ENCODE results near the gene ZFPM1.

- TF ChIP-seq CTCF (IDR thresholded peaks at IDR 0.05; ENCODE audit: low read depth, low read length, missing input control) (no peak), FOXA1 (IDR thresholded peaks at IDR 0.05) (no peak), YY1 (IDR thresholded peaks at IDR 0.05) (no peak), MAX (IDR thresholded peaks at IDR 0.05) (no peak), HNF4A (conservative IDR thresholded peaks at IDR 0.05) (no peak)
These were observed 35.2 kb upstream of the ZFPM1 start for GRCh38 chr16:88417684-88418476.

All from liver (tissue), 3 donors.